HUES64 (cell line): Measurements from ENCODE around the gene ERVK3-1. TPM values are rescaled to one million over a fixed set of nuclear protein-coding genes. Genes with fewer than 3 reads are reported as not detected.
"Not testable (repeated sequence)": the region's sequence is repeated elsewhere in the genome, so short reads cannot be mapped to it uniquely, and the experiment has no call there.

Source experiments
- H3K27ac ChIP-seq: 2 replicates; pipeline ENCODE4 v1.7.0; 2013; ENCODE audit warnings: low read depth, low read length, inconsistent platforms
- H3K27me3 ChIP-seq: 2 replicates; pipeline ENCODE4 v1.6.1; 2013; ENCODE audit warnings: mild to moderate bottlenecking, low read length; ENCODE audit not compliant: insufficient read depth
- H3K36me3 ChIP-seq: 2 replicates; pipeline ENCODE4 v1.6.1; 2013; ENCODE audit warnings: mild to moderate bottlenecking, low read length; ENCODE audit not compliant: insufficient read depth
- H3K4me1 ChIP-seq: 2 replicates; pipeline ENCODE4 v1.6.1; 2013; ENCODE audit warnings: mild to moderate bottlenecking, low read length, moderate library complexity; ENCODE audit not compliant: insufficient read depth
- H3K4me3 ChIP-seq: 2 replicates; pipeline ENCODE4 v1.5.1; 2013; ENCODE audit warnings: mild to moderate bottlenecking, low read length, moderate library complexity
- H3K9ac ChIP-seq: 2 replicates; pipeline ENCODE4 v1.6.1; 2013; ENCODE audit warnings: mild to moderate bottlenecking, low read depth, low read length
- H3K9me3 ChIP-seq: 2 replicates; pipeline ENCODE4 v1.6.1; 2013; ENCODE audit warnings: low read depth, low read length; ENCODE audit not compliant: insufficient read depth
- WGBS: fragments of 150-250, 120-280 bp; methylation state at CpG from one replicate; pipeline ENCODE4 v1.1.7; 2013; ENCODE audit warnings: missing lambda C conversion rate; 5-methylcytosine and 5-hydroxymethylcytosine counted together
- polyA plus RNA-seq, 2 experiments: library from polyadenylated mRNA; stranded (reverse); fragments of 50-300 nt; gene quantifications; one replicate each; pipeline ENCODE4 v1.2.3, GENCODE V29; 2013

ERVK3-1 gene
- 39.8 TPM for polyA plus RNA-seq (2013, experiment 1 of 2)
- 38.5 TPM for polyA plus RNA-seq (2013, experiment 2 of 2)

GRCh38 chr19:58305065-58305931, at the start of gene ERVK3-1:
Gene ERVK3-1 (plus strand): TSS chr19:58305377. CDS start chr19:58312169, 6,792 bp downstream.
- peak within 1 kb of the TSS; percentile 70 for H3K9ac ChIP-seq
- H3K4me3 ChIP-seq = peak within 1 kb of the TSS; percentile 75
- peaks cover 51% of the 10 kb centered on the region for H3K36me3 ChIP-seq
- no peaks in the 10 kb centered on the region for H3K9me3 ChIP-seq
- H3K4me1 ChIP-seq = peaks cover 5% of the 10 kb centered on the region; the same call in 1 of the 2 replicates
- H3K27ac ChIP-seq = no peak within 1 kb of the TSS
- WGBS = 1% methylated on average over 53 of the region's 55 CpGs
- no peaks in the 10 kb centered on the region for H3K27me3 ChIP-seq

- H3K27me3 ChIP-seq, H3K4me1 ChIP-seq, H3K9ac ChIP-seq, H3K27ac ChIP-seq: not testable (repeated sequence)
- Histone ChIP-seq H3K4me3 (peak overlapping the region; percentile 24), H3K9me3 (peaks cover 98% of the 10 kb centered on the region), H3K36me3 (peaks cover 99% of the 10 kb centered on the region)
- 90% methylated on average over 2 of the region's 4 CpGs for WGBS
Observed at GRCh38 chr19:58258259-58258658, 46.9 kb upstream of the ERVK3-1 start.

GRCh38 chr19:58261600-58261967, 43.6 kb upstream of the ERVK3-1 start:
- Histone ChIP-seq H3K27me3 (no peaks in the 10 kb centered on the region), H3K4me3 (no peak overlapping the region), H3K4me1 (no peaks in the 10 kb centered on the region), H3K9me3 (peaks cover 96% of the 10 kb centered on the region), H3K9ac (no peak overlapping the region), H3K27ac (no peak overlapping the region), H3K36me3 (peaks cover 93% of the 10 kb centered on the region)
- 93% methylated on average over 3 of the region's 3 CpGs for WGBS

- Histone ChIP-seq H3K9ac (no peak overlapping the region), H3K27ac (no peak overlapping the region), H3K27me3 (no peaks in the 10 kb centered on the region), H3K4me3 (peak overlapping the region; percentile 24), H3K36me3 (peaks cover 91% of the 10 kb centered on the region), H3K9me3 (peaks cover 94% of the 10 kb centered on the region), H3K4me1 (no peaks in the 10 kb centered on the region)
- 94% methylated on average over 19 of the region's 19 CpGs for WGBS
Observed at GRCh38 chr19:58261968-58262921, 42.9 kb upstream of the ERVK3-1 start.

- peaks cover 87% of the 10 kb centered on the region for H3K9me3 ChIP-seq
- H3K36me3 ChIP-seq = peaks cover 84% of the 10 kb centered on the region
- WGBS = 98% methylated on average over 7 of the region's 7 CpGs
- H3K4me3 ChIP-seq = peak overlapping the region; percentile 24
- H3K27ac ChIP-seq = no peak overlapping the region
- H3K27me3 ChIP-seq = no peaks in the 10 kb centered on the region
- H3K9ac ChIP-seq = no peak overlapping the region
- H3K4me1 ChIP-seq = no peaks in the 10 kb centered on the region
Observed at GRCh38 chr19:58262922-58263296, 42.3 kb upstream of the ERVK3-1 start.

GRCh38 chr19:58265100-58265499, 40.1 kb upstream of the ERVK3-1 start:
- H3K36me3 ChIP-seq = peaks cover 62% of the 10 kb centered on the region
- no peak overlapping the region for H3K27ac ChIP-seq
- WGBS = 99% methylated on average over 3 of the region's 3 CpGs
- H3K9me3 ChIP-seq = peaks cover 83% of the 10 kb centered on the region
- no peaks in the 10 kb centered on the region for H3K4me1 ChIP-seq
- no peak overlapping the region for H3K4me3 ChIP-seq
- H3K27me3 ChIP-seq = no peaks in the 10 kb centered on the region
- no peak overlapping the region for H3K9ac ChIP-seq

- 96% methylated on average over 3 of the region's 3 CpGs for WGBS
- Histone ChIP-seq H3K9ac (no peak overlapping the region), H3K4me3 (no peak overlapping the region), H3K9me3 (peaks cover 53% of the 10 kb centered on the region), H3K4me1 (no peaks in the 10 kb centered on the region), H3K27ac (no peak overlapping the region), H3K36me3 (peaks cover 40% of the 10 kb centered on the region), H3K27me3 (no peaks in the 10 kb centered on the region)
Observed at GRCh38 chr19:58268344-58268743, 36.8 kb upstream of the ERVK3-1 start.

- no peaks in the 10 kb centered on the region for H3K27me3 ChIP-seq
- no peak overlapping the region for H3K9ac ChIP-seq
- 83% methylated on average over 1 of the region's 2 CpGs for WGBS
- H3K4me3 ChIP-seq = no peak overlapping the region
- peaks cover 17% of the 10 kb centered on the region for H3K36me3 ChIP-seq
- no peak overlapping the region for H3K27ac ChIP-seq
- H3K4me1 ChIP-seq = 0 out of 2 replicates have a peak, but pooled peaks cover under 1% of the 10 kb centered on the region
- H3K9me3 ChIP-seq = peaks cover 4% of the 10 kb centered on the region; the same call in 1 of the 2 replicates
Observed at GRCh38 chr19:58274771-58275201, 30.4 kb upstream of the ERVK3-1 start.

- H3K9ac ChIP-seq = no peak overlapping the region
- 91% methylated on average over 3 of the region's 3 CpGs for WGBS
- peaks cover 21% of the 10 kb centered on the region for H3K36me3 ChIP-seq
Observed at GRCh38 chr19:58275564-58275963, 29.6 kb upstream of the ERVK3-1 start.

GRCh38 chr19:58277197-58277596, 28.0 kb upstream of the ERVK3-1 start:
- WGBS = 88% methylated on average over 7 of the region's 7 CpGs

More at GRCh38 chr19:58275564-58275963, 29.6 kb upstream of the ERVK3-1 start:
- Histone ChIP-seq H3K27ac (no peak overlapping the region), H3K4me3 (no peak overlapping the region), H3K27me3 (no peaks in the 10 kb centered on the region), H3K9me3 (peaks cover 2% of the 10 kb centered on the region; the same call in 1 of the 2 replicates), H3K4me1 (0 out of 2 replicates have a peak, but pooled peaks cover 5% of the 10 kb centered on the region)

More at GRCh38 chr19:58277197-58277596, 28.0 kb upstream of the ERVK3-1 start:
- H3K4me3 ChIP-seq = no peak overlapping the region
- no peak overlapping the region for H3K27ac ChIP-seq
- H3K27me3 ChIP-seq = no peaks in the 10 kb centered on the region
- H3K9ac ChIP-seq = no peak overlapping the region
- 0 out of 2 replicates have a peak, but pooled peaks cover 5% of the 10 kb centered on the region for H3K4me1 ChIP-seq
- H3K9me3 ChIP-seq = no peaks in the 10 kb centered on the region
- peaks cover 28% of the 10 kb centered on the region for H3K36me3 ChIP-seq
